Natural killer cell (primary cell): ENCODE results near the gene ATP13A3. TPM values are rescaled to one million over a fixed set of nuclear protein-coding genes. Genes with fewer than 3 reads are reported as not detected.

Experiments used
- ATAC-seq, 3 donors: fragments of 150-1000 bp in 2 of 3; fragments of 200-7000 bp in 1 of 3; cut with Tn5 transposase; 1 replicate in 1 of 3; 2 replicates in 2 of 3; pipeline ENCODE4 v1.10.0; 2021; ENCODE audit warnings: mild to moderate bottlenecking in 2 of 3, moderate library complexity in 2 of 3
- DNase-seq, 2 donors: peaks; one replicate each; pipeline versions ENCODE4 v3.0.0 to v3.0.0-alpha.2; 2013 to 2021; ENCODE audit warnings: mixed read lengths in 1 of 2
- H3K27ac ChIP-seq: one replicate; pipeline ENCODE4 v1.5.1; 2013; ENCODE audit warnings: mild to moderate bottlenecking, low read length
- H3K27me3 ChIP-seq: one replicate; pipeline ENCODE4 v1.6.1; 2013; ENCODE audit warnings: low read length; ENCODE audit not compliant: control insufficient read depth, insufficient read depth
- H3K36me3 ChIP-seq: one replicate; pipeline ENCODE4 v1.6.1; 2013; ENCODE audit warnings: low read length; ENCODE audit not compliant: control insufficient read depth, insufficient read depth
- H3K4me1 ChIP-seq: one replicate; pipeline ENCODE4 v1.6.1; 2013; ENCODE audit warnings: low read length; ENCODE audit not compliant: control insufficient read depth, insufficient read depth
- H3K4me3 ChIP-seq: one replicate; pipeline ENCODE4 v1.5.1; 2013; ENCODE audit warnings: low read length
- H3K9me3 ChIP-seq: one replicate; pipeline ENCODE4 v1.6.1; 2013; ENCODE audit warnings: low read length; ENCODE audit not compliant: control insufficient read depth, insufficient read depth
- H3K27ac Mint-ChIP-seq, 2 donors: one replicate each; pipeline ENCODE4 v1.8.0; 2022; ENCODE audit warnings: mild to moderate bottlenecking in 2 of 2, mixed read lengths in 2 of 2, moderate library complexity in 1 of 2
- H3K27me3 Mint-ChIP-seq, 2 donors: one replicate each; pipeline ENCODE4 v1.8.0; 2022; ENCODE audit warnings: low read depth in 2 of 2, mixed read lengths in 2 of 2
- H3K36me3 Mint-ChIP-seq: one replicate; pipeline ENCODE4 v1.8.0; 2022; ENCODE audit warnings: mixed read lengths
- H3K4me1 Mint-ChIP-seq, 2 donors: one replicate each; pipeline ENCODE4 v1.8.0; 2022; ENCODE audit warnings: mixed read lengths in 2 of 2
- H3K4me3 Mint-ChIP-seq: one replicate; pipeline ENCODE4 v1.8.0; 2022; ENCODE audit warnings: mild to moderate bottlenecking, moderate library complexity, mixed read lengths
- H3K9me3 Mint-ChIP-seq, 2 donors: one replicate each; pipeline ENCODE4 v1.8.0; 2022; ENCODE audit warnings: mixed read lengths in 2 of 2
- WGBS: methylation state at CpG from one replicate; pipeline ENCODE4 v1.1.7; 2013; ENCODE audit warnings: missing lambda C conversion rate; ENCODE audit not compliant: insufficient coverage; 5-methylcytosine and 5-hydroxymethylcytosine counted together
- intact Hi-C: fragments of 100-400 bp; cut with micrococcal nuclease; formaldehyde crosslinking; loops from one replicate; pipeline ENCODE4 v1.14.2; 2022
- total RNA-seq, 4 donors: library from RNA; stranded (reverse); fragments of 120-200 nt in 1 of 4; gene quantifications; one replicate each; pipeline versions ENCODE4 v1.2.3 to v1.2.4, GENCODE V29; 2013 to 2022
- TF ChIP-seq, protein P1 (sequence below): fragments of 200-600 bp; IDR thresholded peaks from one replicate; pipeline ENCODE4 v1.8.0; 2022; ENCODE audit warnings: antibody characterized with exemption

Gene ATP13A3
- total RNA-seq, 3 donors from 2014 or later (not counting 1 experiment from before 2014, with no cell fraction given) = 62.9 to 79.2 (median 64.2) TPM

DNA sequence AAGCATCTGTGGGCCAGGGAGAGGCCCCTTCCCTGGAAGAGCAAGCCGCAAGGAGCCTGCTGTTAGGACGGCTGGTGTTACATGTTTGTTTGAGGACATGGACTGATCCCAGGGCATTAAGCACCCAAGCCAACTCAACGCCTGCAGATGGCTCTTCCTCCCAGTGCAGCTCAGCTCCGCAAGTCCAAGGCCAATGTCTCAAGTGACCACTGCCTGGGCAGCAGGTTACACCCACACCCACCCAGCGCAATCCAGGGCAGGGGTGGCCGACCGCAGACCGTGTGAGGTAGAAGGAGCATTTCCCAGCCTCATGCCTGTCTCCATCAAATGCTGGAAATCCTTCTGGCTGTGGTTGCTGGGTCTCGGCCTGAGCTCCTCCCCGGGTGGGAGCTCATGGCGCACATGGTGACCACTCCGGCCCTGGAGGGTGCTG, 102.2 kb downstream of the ATP13A3 start:
- Mint-ChIP-seq H3K9me3 (no peaks in the 10 kb centered on the region), H3K4me3 (no peak overlapping the region), H3K27ac (no peak overlapping the region), H3K36me3 (no peaks in the 10 kb centered on the region), H3K27me3 (peaks cover 13 to 21% of the 10 kb centered on the region in 2 donors), H3K4me1 (no peaks in the 10 kb centered on the region)
- Histone ChIP-seq H3K27ac (no peak overlapping the region), H3K4me1 (no peaks in the 10 kb centered on the region), H3K4me3 (no peak overlapping the region), H3K9me3 (no peaks in the 10 kb centered on the region), H3K27me3 (no peaks in the 10 kb centered on the region), H3K36me3 (no peaks in the 10 kb centered on the region)
- peak in 1 of 2 donors; percentile 6 for DNase-seq
- TF ChIP-seq, protein P1, sequence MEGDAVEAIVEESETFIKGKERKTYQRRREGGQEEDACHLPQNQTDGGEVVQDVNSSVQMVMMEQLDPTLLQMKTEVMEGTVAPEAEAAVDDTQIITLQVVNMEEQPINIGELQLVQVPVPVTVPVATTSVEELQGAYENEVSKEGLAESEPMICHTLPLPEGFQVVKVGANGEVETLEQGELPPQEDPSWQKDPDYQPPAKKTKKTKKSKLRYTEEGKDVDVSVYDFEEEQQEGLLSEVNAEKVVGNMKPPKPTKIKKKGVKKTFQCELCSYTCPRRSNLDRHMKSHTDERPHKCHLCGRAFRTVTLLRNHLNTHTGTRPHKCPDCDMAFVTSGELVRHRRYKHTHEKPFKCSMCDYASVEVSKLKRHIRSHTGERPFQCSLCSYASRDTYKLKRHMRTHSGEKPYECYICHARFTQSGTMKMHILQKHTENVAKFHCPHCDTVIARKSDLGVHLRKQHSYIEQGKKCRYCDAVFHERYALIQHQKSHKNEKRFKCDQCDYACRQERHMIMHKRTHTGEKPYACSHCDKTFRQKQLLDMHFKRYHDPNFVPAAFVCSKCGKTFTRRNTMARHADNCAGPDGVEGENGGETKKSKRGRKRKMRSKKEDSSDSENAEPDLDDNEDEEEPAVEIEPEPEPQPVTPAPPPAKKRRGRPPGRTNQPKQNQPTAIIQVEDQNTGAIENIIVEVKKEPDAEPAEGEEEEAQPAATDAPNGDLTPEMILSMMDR = no peak
- ATAC-seq = no peak
- intact Hi-C loops = no loop called here
- 89% methylated on average over 12 of the region's 12 CpGs for WGBS

DNA sequence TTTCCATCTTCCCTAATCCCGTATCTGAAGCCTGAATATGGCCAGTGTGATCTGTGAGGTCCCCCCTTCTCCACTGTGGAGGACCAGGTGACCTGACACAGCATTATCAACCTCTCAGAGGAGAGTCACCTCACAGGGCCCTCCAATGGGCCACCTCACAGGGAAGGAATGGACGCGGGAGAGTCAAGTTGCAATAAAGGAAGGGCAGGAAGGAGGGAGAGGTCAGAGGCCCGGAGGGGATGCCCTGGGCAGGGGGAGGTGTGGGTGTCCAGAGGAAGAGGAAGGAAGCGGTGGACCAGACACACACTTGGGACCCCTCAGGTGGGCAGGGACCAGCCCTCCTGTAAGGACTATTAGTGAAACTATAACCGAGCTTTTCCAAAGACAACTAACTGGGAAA, 102.6 kb downstream of the ATP13A3 start:
- H3K9me3 ChIP-seq = no peaks in the 10 kb centered on the region
- H3K27ac ChIP-seq = no peak overlapping the region
- ATAC-seq = no peak
- no peaks in the 10 kb centered on the region for H3K36me3 ChIP-seq
- Mint-ChIP-seq H3K4me1 (no peaks in the 10 kb centered on the region), H3K36me3 (no peaks in the 10 kb centered on the region), H3K27ac (no peak overlapping the region), H3K9me3 (no peaks in the 10 kb centered on the region), H3K27me3 (peaks cover 13 to 18% of the 10 kb centered on the region in 2 donors), H3K4me3 (no peak overlapping the region)
- H3K4me1 ChIP-seq = no peaks in the 10 kb centered on the region
- TF ChIP-seq, protein P1 = no peak
- WGBS = 78% methylated on average over 6 of the region's 6 CpGs
- intact Hi-C loops = no loop called here
- no peak overlapping the region for H3K4me3 ChIP-seq
- no peak for DNase-seq
- no peaks in the 10 kb centered on the region for H3K27me3 ChIP-seq

DNA sequence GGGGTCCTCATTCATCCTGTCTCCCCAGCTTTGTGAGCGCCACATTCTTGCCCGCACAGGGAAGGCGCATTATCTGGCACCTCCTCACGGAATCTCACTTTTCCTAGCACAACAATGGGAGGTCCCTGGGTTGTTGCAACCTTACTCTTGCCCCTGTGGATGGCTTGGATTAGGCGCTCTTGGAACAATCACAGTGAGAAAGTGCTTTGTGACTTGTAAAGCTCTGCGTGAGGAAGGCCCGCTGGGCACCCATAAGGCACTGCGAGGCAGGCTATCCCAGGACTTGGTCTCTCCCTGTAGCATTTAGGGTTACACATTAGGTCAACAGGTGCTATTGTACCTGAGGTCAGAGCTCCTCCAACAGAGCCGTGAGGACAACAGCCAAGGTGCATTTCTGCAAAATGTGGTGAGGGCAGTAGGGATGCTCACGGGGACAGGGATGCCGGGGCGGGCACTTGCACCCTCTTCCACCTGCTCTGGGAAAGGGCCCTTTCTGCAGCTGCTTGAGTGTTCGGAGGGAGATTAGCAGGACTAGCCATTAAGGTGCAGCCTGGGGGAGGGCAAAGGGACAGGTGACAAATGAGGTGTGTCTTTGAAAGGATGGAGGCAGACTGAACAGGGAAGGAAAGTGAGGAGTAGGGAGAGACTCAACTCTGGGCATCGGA, 103.4 kb downstream of the ATP13A3 start:
- no peaks in the 10 kb centered on the region for H3K9me3 Mint-ChIP-seq
- Histone ChIP-seq H3K9me3 (no peaks in the 10 kb centered on the region), H3K4me1 (no peaks in the 10 kb centered on the region), H3K27me3 (no peaks in the 10 kb centered on the region), H3K27ac (no peak overlapping the region), H3K4me3 (no peak overlapping the region), H3K36me3 (no peaks in the 10 kb centered on the region)
- no peaks in the 10 kb centered on the region for H3K36me3 Mint-ChIP-seq
- no peaks in the 10 kb centered on the region for H3K4me1 Mint-ChIP-seq
- H3K4me3 Mint-ChIP-seq = no peak overlapping the region
- 89% methylated on average over 14 of the region's 14 CpGs for WGBS
- peaks cover 17 to 24% of the 10 kb centered on the region in 2 donors for H3K27me3 Mint-ChIP-seq
- ATAC-seq = no peak
- DNase-seq = no peak
- intact Hi-C loops = no loop called here
- H3K27ac Mint-ChIP-seq = no peak overlapping the region
- TF ChIP-seq, protein P1 = no peak

DNA sequence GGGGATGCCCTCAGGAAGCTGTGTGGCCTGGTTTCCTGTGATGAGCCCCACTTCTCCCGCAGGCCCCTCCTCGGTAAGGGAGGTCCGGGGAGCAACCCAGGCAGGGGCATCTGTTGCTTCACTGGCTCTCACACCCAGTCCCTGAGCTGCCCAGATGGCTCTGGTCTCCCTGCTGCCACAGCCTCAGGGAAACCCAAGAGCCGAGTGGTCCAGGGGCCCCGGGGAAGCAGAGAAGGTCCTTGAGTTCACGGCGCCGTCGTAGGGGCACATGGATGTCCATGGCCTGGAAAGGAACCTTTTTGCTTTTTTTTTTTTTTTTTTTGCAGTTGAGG, 103.9 kb downstream of the ATP13A3 start:
- intact Hi-C loops = no loop called here
- no peak for ATAC-seq
- no peak for DNase-seq

More for the DNA sequence above, 103.9 kb downstream of the ATP13A3 start:
- Mint-ChIP-seq H3K4me3 (no peak overlapping the region), H3K27ac (no peak overlapping the region), H3K4me1 (no peaks in the 10 kb centered on the region), H3K27me3 (peaks cover 19 to 26% of the 10 kb centered on the region in 2 donors), H3K36me3 (no peaks in the 10 kb centered on the region), H3K9me3 (no peaks in the 10 kb centered on the region)
- H3K4me1 ChIP-seq = no peaks in the 10 kb centered on the region
- no peaks in the 10 kb centered on the region for H3K27me3 ChIP-seq
- TF ChIP-seq, protein P1 = no peak
- H3K4me3 ChIP-seq = no peak overlapping the region
- no peaks in the 10 kb centered on the region for H3K9me3 ChIP-seq
- no peaks in the 10 kb centered on the region for H3K36me3 ChIP-seq
- 76% methylated on average over 9 of the region's 9 CpGs for WGBS
- H3K27ac ChIP-seq = no peak overlapping the region
